Common myeloid progenitor, CD34-positive (primary cell): ENCODE data around the gene GRIA3.

ENCODE experiments used
- CTCF ChIA-PET: fragments of 350-600 bp; sonication (Branson Sonifier 250); formaldehyde crosslinking; loops from one replicate; lab custom pipeline; 2021; ENCODE audit warnings: antibody characterized with exemption; lab: Charles Lee
- POLR2A ChIA-PET: fragments of 350-600 bp; sonication (Branson Sonifier 250); formaldehyde crosslinking; loops from one replicate; lab custom pipeline; 2021; ENCODE audit warnings: antibody characterized with exemption; lab: Charles Lee
- DNase-seq, 3 donors: peaks; one replicate each; pipeline versions ENCODE4 v3.0.0 to v3.0.0-alpha.2; 2013
- H3K27ac ChIP-seq, 2 experiments: 1 replicate in 1 of 2; 2 replicates in 1 of 2; pipeline ENCODE4 v1.7.0; 2013; ENCODE audit warnings: inconsistent platforms in 2 of 2, low read length in 2 of 2, mild to moderate bottlenecking in 2 of 2, low read depth in 1 of 2, moderate library complexity in 1 of 2; ENCODE audit not compliant: severe bottlenecking in 2 of 2, insufficient read depth in 1 of 2, poor library complexity in 1 of 2
- H3K27me3 ChIP-seq, 5 experiments: replicated peaks in 2 of 5; 1 replicate in 3 of 5; 2 replicates in 2 of 5; pipeline versions ENCODE4 v1.6.1 to v1.7.0; 2013; ENCODE audit warnings: low read length in 4 of 5, mild to moderate bottlenecking in 2 of 5, moderate library complexity in 2 of 5, inconsistent platforms in 1 of 5; ENCODE audit not compliant: insufficient read depth in 5 of 5, control insufficient read depth in 4 of 5
- H3K36me3 ChIP-seq, 4 experiments: 1 replicate in 2 of 4; 2 replicates in 2 of 4; pipeline versions ENCODE4 v1.6.1 to v1.7.0; 2013; ENCODE audit warnings: low read length in 3 of 4, control low read depth in 1 of 4, mild to moderate bottlenecking in 1 of 4; ENCODE audit not compliant: control insufficient read depth in 4 of 4, insufficient read depth in 4 of 4
- H3K4me1 ChIP-seq, 4 experiments: 1 replicate in 3 of 4; 2 replicates in 1 of 4; pipeline versions ENCODE4 v1.6.1 to v1.7.1; 2013; ENCODE audit warnings: low read length in 3 of 4, mild to moderate bottlenecking in 3 of 4, control low read depth in 1 of 4, inconsistent platforms in 1 of 4, moderate library complexity in 1 of 4; ENCODE audit not compliant: control insufficient read depth in 4 of 4, insufficient read depth in 4 of 4; ENCODE audit errors: control extremely low read depth in 1 of 4
- H3K4me3 ChIP-seq, 7 experiments: 1 replicate in 4 of 7; 2 replicates in 3 of 7; pipeline versions ENCODE4 v1.5.1 to v1.7.0; 2013; ENCODE audit warnings: mild to moderate bottlenecking in 7 of 7, low read length in 6 of 7, moderate library complexity in 6 of 7, inconsistent platforms in 2 of 7, low read depth in 2 of 7, control low read depth in 1 of 7; ENCODE audit not compliant: insufficient read depth in 4 of 7, control insufficient read depth in 1 of 7; ENCODE audit errors: extremely low read depth in 1 of 7
- H3K9me3 ChIP-seq, 5 experiments: 1 replicate in 4 of 5; 2 replicates in 1 of 5; pipeline versions ENCODE4 v1.6.1 to v1.7.1; 2013; ENCODE audit warnings: low read length in 4 of 5, mild to moderate bottlenecking in 2 of 5, inconsistent platforms in 1 of 5, low read depth in 1 of 5, moderate library complexity in 1 of 5; ENCODE audit not compliant: control insufficient read depth in 4 of 5, insufficient read depth in 2 of 5; ENCODE audit errors: control extremely low read depth in 1 of 5
- WGBS: methylation state at CpG from one replicate; pipeline ENCODE4 v1.1.5; 2013; ENCODE audit not compliant: insufficient coverage; 5-methylcytosine and 5-hydroxymethylcytosine counted together

Gene GRIA3

GRCh38 chrX:123455693-123456092 is 271.6 kb downstream of the GRIA3 start:
- WGBS, result 25% methylated on average over 1 of the region's 1 CpG
- CTCF ChIA-PET, result no interaction called here
- no peak for DNase-seq
- POLR2A ChIA-PET, result no interaction called here
- Histone ChIP-seq H3K4me1 (no peaks in the 10 kb centered on the region), H3K27ac (no peak overlapping the region), H3K27me3 (no peaks in the 10 kb centered on the region), H3K4me3 (no peak overlapping the region), H3K36me3 (no peaks in the 10 kb centered on the region), H3K9me3 (peaks cover 0 to 2% (median 0%) of the 10 kb centered on the region in 5 experiments)

- WGBS, result 88% methylated on average over 7 of the region's 10 CpGs
- ChIA-PET CTCF (no interaction called here), POLR2A (no interaction called here)
- peak in 1 of 3 donors; percentile 39 for DNase-seq
- Histone ChIP-seq H3K36me3 (no peaks in the 10 kb centered on the region), H3K4me1 (no peaks in the 10 kb centered on the region), H3K9me3 (peaks cover 0 to 1% (median 0%) of the 10 kb centered on the region in 5 experiments), H3K27me3 (no peaks in the 10 kb centered on the region), H3K4me3 (no peak overlapping the region), H3K27ac (no peak overlapping the region)
These were observed 280.6 kb downstream of the GRIA3 start for GRCh38 chrX:123464709-123465108.

GRCh38 chrX:123468481-123468880 is 284.4 kb downstream of the GRIA3 start:
- WGBS, result 85% methylated on average over 2 of the region's 4 CpGs

GRCh38 chrX:123475068-123475724 is 291.1 kb downstream of the GRIA3 start:
- no peaks in the 10 kb centered on the region for H3K9me3 ChIP-seq
- H3K27me3 ChIP-seq, result no peaks in the 10 kb centered on the region
- no peak overlapping the region for H3K27ac ChIP-seq
- WGBS, result 80% methylated on average over 1 of the region's 2 CpGs
- no peak overlapping the region for H3K4me3 ChIP-seq
- no peaks in the 10 kb centered on the region for H3K4me1 ChIP-seq
- no peaks in the 10 kb centered on the region for H3K36me3 ChIP-seq
- ChIA-PET CTCF (no interaction called here), POLR2A (no interaction called here)
- no peak for DNase-seq

More at GRCh38 chrX:123468481-123468880, 284.4 kb downstream of the GRIA3 start:
- CTCF ChIA-PET, result no interaction called here
- Histone ChIP-seq H3K27me3 (no peaks in the 10 kb centered on the region), H3K4me3 (no peak overlapping the region), H3K27ac (no peak overlapping the region), H3K4me1 (no peaks in the 10 kb centered on the region), H3K36me3 (no peaks in the 10 kb centered on the region), H3K9me3 (peaks cover 0 to 1% (median 0%) of the 10 kb centered on the region in 5 experiments)
- no peak for DNase-seq
- POLR2A ChIA-PET, result no interaction called here

GRCh38 chrX:123476611-123477219 is 292.6 kb downstream of the GRIA3 start:
- Histone ChIP-seq H3K4me3 (no peak overlapping the region), H3K9me3 (no peaks in the 10 kb centered on the region), H3K27me3 (no peaks in the 10 kb centered on the region), H3K27ac (no peak overlapping the region), H3K4me1 (no peaks in the 10 kb centered on the region), H3K36me3 (no peaks in the 10 kb centered on the region)
- 85% methylated on average over 5 of the region's 5 CpGs for WGBS
- ChIA-PET CTCF (no interaction called here), POLR2A (no interaction called here)
- no peak for DNase-seq

GRCh38 chrX:123477673-123478072 is 293.6 kb downstream of the GRIA3 start:
- ChIA-PET POLR2A (no interaction called here), CTCF (no interaction called here)
- Histone ChIP-seq H3K4me1 (no peaks in the 10 kb centered on the region), H3K27ac (no peak overlapping the region), H3K36me3 (no peaks in the 10 kb centered on the region), H3K27me3 (peaks cover 0 to 2% (median 0%) of the 10 kb centered on the region in 5 experiments), H3K4me3 (no peak overlapping the region), H3K9me3 (no peaks in the 10 kb centered on the region)
- no peak for DNase-seq
- WGBS, result 83% methylated on average over 3 of the region's 3 CpGs
